PFSK-1 (cell line): ENCODE measurements around the gene MYT1.

ENCODE experiments used
- POLR2AphosphoS5 ChIP-seq: IDR thresholded peaks from 2 replicates; pipeline ENCODE4 v1.6.1; 2012; ENCODE audit warnings: low read depth, mild to moderate bottlenecking, control low read depth, low read length, moderate library complexity
- SIN3A ChIP-seq: IDR thresholded peaks from 2 replicates; pipeline ENCODE4 v1.6.1; 2012; ENCODE audit warnings: mild to moderate bottlenecking, low read length, moderate library complexity, borderline replicate concordance; ENCODE audit not compliant: insufficient read depth
- TAF1 ChIP-seq: IDR thresholded peaks from 2 replicates; pipeline ENCODE4 v1.6.1; 2012; ENCODE audit warnings: low read length, control low read depth, borderline replicate concordance; ENCODE audit not compliant: insufficient read depth
- TF ChIP-seq, protein P1 (sequence below), 2 experiments: IDR thresholded peaks; 2 replicates each; pipeline versions ENCODE4 v1.6.1 to v1.8.0; 2011 to 2012; ENCODE audit warnings: low read depth in 2 of 2, low read length in 2 of 2, control low read depth in 1 of 2, inconsistent platforms in 1 of 2, mild to moderate bottlenecking in 1 of 2, moderate library complexity in 1 of 2; ENCODE audit not compliant: insufficient read depth in 1 of 2

- TF ChIP-seq, protein P1, sequence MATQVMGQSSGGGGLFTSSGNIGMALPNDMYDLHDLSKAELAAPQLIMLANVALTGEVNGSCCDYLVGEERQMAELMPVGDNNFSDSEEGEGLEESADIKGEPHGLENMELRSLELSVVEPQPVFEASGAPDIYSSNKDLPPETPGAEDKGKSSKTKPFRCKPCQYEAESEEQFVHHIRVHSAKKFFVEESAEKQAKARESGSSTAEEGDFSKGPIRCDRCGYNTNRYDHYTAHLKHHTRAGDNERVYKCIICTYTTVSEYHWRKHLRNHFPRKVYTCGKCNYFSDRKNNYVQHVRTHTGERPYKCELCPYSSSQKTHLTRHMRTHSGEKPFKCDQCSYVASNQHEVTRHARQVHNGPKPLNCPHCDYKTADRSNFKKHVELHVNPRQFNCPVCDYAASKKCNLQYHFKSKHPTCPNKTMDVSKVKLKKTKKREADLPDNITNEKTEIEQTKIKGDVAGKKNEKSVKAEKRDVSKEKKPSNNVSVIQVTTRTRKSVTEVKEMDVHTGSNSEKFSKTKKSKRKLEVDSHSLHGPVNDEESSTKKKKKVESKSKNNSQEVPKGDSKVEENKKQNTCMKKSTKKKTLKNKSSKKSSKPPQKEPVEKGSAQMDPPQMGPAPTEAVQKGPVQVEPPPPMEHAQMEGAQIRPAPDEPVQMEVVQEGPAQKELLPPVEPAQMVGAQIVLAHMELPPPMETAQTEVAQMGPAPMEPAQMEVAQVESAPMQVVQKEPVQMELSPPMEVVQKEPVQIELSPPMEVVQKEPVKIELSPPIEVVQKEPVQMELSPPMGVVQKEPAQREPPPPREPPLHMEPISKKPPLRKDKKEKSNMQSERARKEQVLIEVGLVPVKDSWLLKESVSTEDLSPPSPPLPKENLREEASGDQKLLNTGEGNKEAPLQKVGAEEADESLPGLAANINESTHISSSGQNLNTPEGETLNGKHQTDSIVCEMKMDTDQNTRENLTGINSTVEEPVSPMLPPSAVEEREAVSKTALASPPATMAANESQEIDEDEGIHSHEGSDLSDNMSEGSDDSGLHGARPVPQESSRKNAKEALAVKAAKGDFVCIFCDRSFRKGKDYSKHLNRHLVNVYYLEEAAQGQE (IDR thresholded peaks at IDR 0.05; ENCODE audit: insufficient read depth in 1 of 2, low read depth in 2 of 2, low read length in 2 of 2): no peak
- no peak for TF ChIP-seq POLR2AphosphoS5
- no peak for TF ChIP-seq SIN3A
- TF ChIP-seq TAF1: no peak
Observed at GRCh38 chr20:64254156-64254555, 89.9 kb downstream of the MYT1 start.
